OCI-LY3 (cell line): ENCODE measurements around the gene GALNT2.

Experiments
- CTCF ChIP-seq: fragments of 200-600, 300-600 bp; sonication (generic); IDR thresholded peaks from 2 replicates; pipeline ENCODE4 v1.5.1; 2014; ENCODE audit warnings: antibody characterized with exemption, low read length, low read depth
- EZH2phosphoT487 ChIP-seq: fragments of 200-600 bp; shearing (Covaris generic); IDR thresholded peaks from 2 replicates; pipeline ENCODE4 v1.6.1; 2018; ENCODE audit warnings: antibody characterized with exemption, mixed run types, low read depth

- TF ChIP-seq CTCF, result no peak
- TF ChIP-seq EZH2phosphoT487, result no peak
These were observed 176.1 kb downstream of the GALNT2 start for GRCh38 chr1:230243146-230243545.
